Liver (tissue), 9 donors: ENCODE measurements around the gene KIAA1191. TPM values are rescaled to one million over a fixed set of nuclear protein-coding genes. Genes with fewer than 3 reads are reported as not detected.

Experiments used
- DNase-seq: peaks from one replicate; pipeline ENCODE4 v3.0.0-alpha.2; 2017; ENCODE audit warnings: low spot score
- H3K27ac ChIP-seq, 2 donors: one replicate each; pipeline ENCODE4 v1.7.0; 2013; ENCODE audit warnings: inconsistent platforms in 2 of 2, low read length in 2 of 2, control low read depth in 1 of 2, low read depth in 1 of 2, mild to moderate bottlenecking in 1 of 2
- H3K27me3 ChIP-seq, 4 donors: one replicate each; pipeline versions ENCODE4 v1.6.1 to v1.7.0; 2013; ENCODE audit warnings: low read length in 3 of 4, inconsistent platforms in 1 of 4, mild to moderate bottlenecking in 1 of 4, moderate library complexity in 1 of 4; ENCODE audit not compliant: control insufficient read depth in 4 of 4, insufficient read depth in 4 of 4
- H3K36me3 ChIP-seq, 4 donors: one replicate each; pipeline versions ENCODE4 v1.6.1 to v1.7.0; 2013; ENCODE audit warnings: low read length in 3 of 4, mild to moderate bottlenecking in 3 of 4, low read depth in 1 of 4, moderate library complexity in 1 of 4; ENCODE audit not compliant: control insufficient read depth in 4 of 4, insufficient read depth in 3 of 4
- H3K4me1 ChIP-seq, 4 donors: one replicate each; pipeline versions ENCODE4 v1.6.1 to v1.7.0; 2013; ENCODE audit warnings: low read length in 3 of 4, mild to moderate bottlenecking in 3 of 4, moderate library complexity in 1 of 4; ENCODE audit not compliant: control insufficient read depth in 4 of 4, insufficient read depth in 4 of 4
- H3K4me3 ChIP-seq, 3 donors: one replicate each; pipeline versions ENCODE4 v1.6.1 to v1.7.0; 2013; ENCODE audit warnings: low read length in 3 of 3, control low read depth in 1 of 3, low read depth in 1 of 3, mild to moderate bottlenecking in 1 of 3
- H3K9ac ChIP-seq, 2 donors: one replicate each; pipeline ENCODE4 v1.7.0; 2013; ENCODE audit warnings: low read length in 2 of 2, mild to moderate bottlenecking in 2 of 2, moderate library complexity in 2 of 2, control low read depth in 1 of 2, low read depth in 1 of 2
- H3K9me3 ChIP-seq, 4 donors: one replicate each; pipeline versions ENCODE4 v1.6.1 to v1.7.0; 2013; ENCODE audit warnings: low read length in 3 of 4; ENCODE audit not compliant: control insufficient read depth in 4 of 4
- EGR1 ChIP-seq, 2 donors: IDR thresholded peaks; 2 replicates each; pipeline ENCODE4 v1.6.1; 2016 to 2018; ENCODE audit warnings: antibody characterized with exemption in 2 of 2, low read depth in 2 of 2
- FOXA1 ChIP-seq: IDR thresholded peaks from 2 replicates; pipeline ENCODE4 v1.6.1; 2016; ENCODE audit warnings: antibody characterized with exemption
- FOXA2 ChIP-seq: IDR thresholded peaks from 2 replicates; pipeline ENCODE4 v1.6.1; 2016; ENCODE audit warnings: antibody characterized with exemption
- GABPA ChIP-seq, 2 donors: IDR thresholded peaks in 1 of 2; conservative IDR thresholded peaks in 1 of 2; 2 replicates each; pipeline ENCODE4 v1.6.1; 2016; ENCODE audit warnings: antibody characterized with exemption in 2 of 2, mild to moderate bottlenecking in 1 of 2, moderate library complexity in 1 of 2
- HNF4A ChIP-seq, 2 donors: conservative IDR thresholded peaks; 2 replicates each; pipeline ENCODE4 v1.6.1; 2016; ENCODE audit warnings: antibody characterized with exemption in 2 of 2, mild to moderate bottlenecking in 2 of 2
- HNF4G ChIP-seq: IDR thresholded peaks from 2 replicates; pipeline ENCODE4 v1.6.1; 2016; ENCODE audit warnings: antibody characterized with exemption
- JUND ChIP-seq, 2 donors: IDR thresholded peaks; 2 replicates each; pipeline ENCODE4 v1.6.1; 2016; ENCODE audit warnings: antibody characterized with exemption in 2 of 2
- NR2F2 ChIP-seq: IDR thresholded peaks from 2 replicates; pipeline ENCODE4 v1.6.1; 2016; ENCODE audit warnings: antibody characterized with exemption
- RAD21 ChIP-seq, 2 donors: IDR thresholded peaks; 2 replicates each; pipeline ENCODE4 v1.6.1; 2016; ENCODE audit warnings: antibody characterized with exemption in 2 of 2, mild to moderate bottlenecking in 2 of 2
- RXRA ChIP-seq, 2 donors: IDR thresholded peaks; 2 replicates each; pipeline ENCODE4 v1.6.1; 2017 to 2018; ENCODE audit warnings: antibody characterized with exemption in 2 of 2, mild to moderate bottlenecking in 1 of 2
- TAF1 ChIP-seq: conservative IDR thresholded peaks from 2 replicates; pipeline ENCODE4 v1.6.1; 2016; ENCODE audit warnings: antibody characterized with exemption, mild to moderate bottlenecking
- YY1 ChIP-seq: IDR thresholded peaks from 2 replicates; pipeline ENCODE4 v1.6.1; 2016; ENCODE audit warnings: antibody characterized with exemption, mild to moderate bottlenecking
- WGBS: extraction: QIAGEN DNeasy Blood & Tissue Kit; methylation state at CpG from one replicate; pipeline ENCODE4 v1.1.7; 2013; 5-methylcytosine and 5-hydroxymethylcytosine counted together
- polyA plus RNA-seq, 2 donors: library from polyadenylated mRNA; stranded (reverse) in 1 of 2; unstranded in 1 of 2; fragments of 200-250 nt in 1 of 2; fragments of >200 nt in 1 of 2; fragmentation: Nextera tagmentation in 1 of 2; extraction: Ambion mirVana in 1 of 2; gene quantifications; one replicate each; pipeline versions ENCODE4 v1.2.1 to v1.2.3, GENCODE V29; 2013 to 2015
- total RNA-seq, 2 donors: library from RNA; depleted of rRNA; stranded (reverse); fragments of >200 nt; gene quantifications; one replicate each; pipeline ENCODE4 v1.2.3, GENCODE V29; 2014
- TF ChIP-seq, protein P1 (sequence below): IDR thresholded peaks from 2 replicates; pipeline ENCODE4 v1.6.1; 2016; ENCODE audit warnings: antibody characterized with exemption
- TF ChIP-seq, protein P2 (sequence below): IDR thresholded peaks from 2 replicates; pipeline ENCODE4 v1.6.1; 2016; ENCODE audit warnings: antibody characterized with exemption, mild to moderate bottlenecking
- TF ChIP-seq, protein P3 (sequence below): IDR thresholded peaks from 2 replicates; pipeline ENCODE4 v1.6.1; 2016; ENCODE audit warnings: antibody characterized with exemption
- TF ChIP-seq, protein P4 (sequence below): fragments of 150-350 bp; IDR thresholded peaks from 2 replicates; pipeline ENCODE4 v1.5.1; 2017; ENCODE audit warnings: improper control_type of control experiment, low read depth, low read length; ENCODE audit not compliant: missing input control
- TF ChIP-seq, protein P5 (sequence below): IDR thresholded peaks from 2 replicates; pipeline ENCODE4 v1.6.1; 2016; ENCODE audit warnings: antibody characterized with exemption
- donor health status: healthy.
- donor health status: healthy.
- donor health status: healthy.
- donor health status: healthy.
- donor health status: healthy.

The KIAA1191 gene
- total and polyA plus RNA-seq, 4 donors, result 25.7 to 37.2 (median 31.4) TPM

DNA sequence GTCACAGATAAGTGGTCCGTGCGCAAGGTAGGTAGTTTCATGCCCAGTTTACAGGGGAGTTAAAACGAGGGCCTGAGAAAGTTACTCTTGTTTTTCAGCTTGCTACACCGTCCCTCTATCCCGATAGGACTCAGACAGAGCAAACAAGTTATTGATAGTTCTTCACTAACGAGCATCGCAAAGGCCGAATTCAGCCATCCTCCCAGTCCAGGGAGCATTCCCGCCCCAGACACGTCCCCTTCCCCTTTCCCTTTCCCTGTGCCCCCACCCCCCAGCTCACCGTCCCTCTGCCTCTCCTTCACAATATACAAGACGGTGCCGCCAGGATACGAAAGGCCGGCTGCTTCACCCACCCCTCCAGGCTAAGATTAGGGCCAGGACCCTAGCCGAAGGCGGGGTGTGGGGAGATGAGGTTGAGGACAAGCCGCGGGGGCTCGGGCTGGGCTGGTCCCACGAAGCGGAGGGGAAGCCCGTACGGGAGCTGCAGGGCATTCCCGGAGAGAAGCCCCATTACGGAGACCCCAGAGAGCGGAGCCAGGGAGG is 599 bp downstream of the KIAA1191 start:
- H3K36me3 ChIP-seq, result peaks cover 0 to 8% (median 5%) of the 10 kb centered on the region in 4 donors
- H3K27ac ChIP-seq, result peak overlapping the region; percentile 22 to 82
- no peaks in the 10 kb centered on the region for H3K9me3 ChIP-seq
- H3K9ac ChIP-seq, result peak overlapping the region; percentile 68 to 96
- H3K4me1 ChIP-seq, result peaks cover 6 to 34% (median 14%) of the 10 kb centered on the region in 4 donors
- TF ChIP-seq, protein P1, sequence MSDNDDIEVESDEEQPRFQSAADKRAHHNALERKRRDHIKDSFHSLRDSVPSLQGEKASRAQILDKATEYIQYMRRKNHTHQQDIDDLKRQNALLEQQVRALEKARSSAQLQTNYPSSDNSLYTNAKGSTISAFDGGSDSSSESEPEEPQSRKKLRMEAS, result no peak
- no peak for TF ChIP-seq RXRA (IDR thresholded peaks at IDR 0.05)
- TF ChIP-seq GABPA (IDR thresholded peaks at IDR 0.05 in 1 of 2, conservative IDR thresholded peaks at IDR 0.05 in 1 of 2), result no peak
- TF ChIP-seq HNF4A (conservative IDR thresholded peaks at IDR 0.05), result no peak
- no peak for TF ChIP-seq NR2F2
- no peak for TF ChIP-seq RAD21 (IDR thresholded peaks at IDR 0.05)
- no peak for TF ChIP-seq HNF4G
- no peak for TF ChIP-seq JUND (IDR thresholded peaks at IDR 0.05)
- no peak for TF ChIP-seq TAF1
- TF ChIP-seq, protein P2, sequence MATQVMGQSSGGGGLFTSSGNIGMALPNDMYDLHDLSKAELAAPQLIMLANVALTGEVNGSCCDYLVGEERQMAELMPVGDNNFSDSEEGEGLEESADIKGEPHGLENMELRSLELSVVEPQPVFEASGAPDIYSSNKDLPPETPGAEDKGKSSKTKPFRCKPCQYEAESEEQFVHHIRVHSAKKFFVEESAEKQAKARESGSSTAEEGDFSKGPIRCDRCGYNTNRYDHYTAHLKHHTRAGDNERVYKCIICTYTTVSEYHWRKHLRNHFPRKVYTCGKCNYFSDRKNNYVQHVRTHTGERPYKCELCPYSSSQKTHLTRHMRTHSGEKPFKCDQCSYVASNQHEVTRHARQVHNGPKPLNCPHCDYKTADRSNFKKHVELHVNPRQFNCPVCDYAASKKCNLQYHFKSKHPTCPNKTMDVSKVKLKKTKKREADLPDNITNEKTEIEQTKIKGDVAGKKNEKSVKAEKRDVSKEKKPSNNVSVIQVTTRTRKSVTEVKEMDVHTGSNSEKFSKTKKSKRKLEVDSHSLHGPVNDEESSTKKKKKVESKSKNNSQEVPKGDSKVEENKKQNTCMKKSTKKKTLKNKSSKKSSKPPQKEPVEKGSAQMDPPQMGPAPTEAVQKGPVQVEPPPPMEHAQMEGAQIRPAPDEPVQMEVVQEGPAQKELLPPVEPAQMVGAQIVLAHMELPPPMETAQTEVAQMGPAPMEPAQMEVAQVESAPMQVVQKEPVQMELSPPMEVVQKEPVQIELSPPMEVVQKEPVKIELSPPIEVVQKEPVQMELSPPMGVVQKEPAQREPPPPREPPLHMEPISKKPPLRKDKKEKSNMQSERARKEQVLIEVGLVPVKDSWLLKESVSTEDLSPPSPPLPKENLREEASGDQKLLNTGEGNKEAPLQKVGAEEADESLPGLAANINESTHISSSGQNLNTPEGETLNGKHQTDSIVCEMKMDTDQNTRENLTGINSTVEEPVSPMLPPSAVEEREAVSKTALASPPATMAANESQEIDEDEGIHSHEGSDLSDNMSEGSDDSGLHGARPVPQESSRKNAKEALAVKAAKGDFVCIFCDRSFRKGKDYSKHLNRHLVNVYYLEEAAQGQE, result no peak
- TF ChIP-seq YY1, result no peak
- no peak for TF ChIP-seq EGR1 (IDR thresholded peaks at IDR 0.05; ENCODE audit: low read depth in 2 of 2)
- no peak for TF ChIP-seq FOXA1
- TF ChIP-seq, protein P3, sequence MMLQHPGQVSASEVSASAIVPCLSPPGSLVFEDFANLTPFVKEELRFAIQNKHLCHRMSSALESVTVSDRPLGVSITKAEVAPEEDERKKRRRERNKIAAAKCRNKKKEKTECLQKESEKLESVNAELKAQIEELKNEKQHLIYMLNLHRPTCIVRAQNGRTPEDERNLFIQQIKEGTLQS, result no peak
- no peaks in the 10 kb centered on the region for H3K27me3 ChIP-seq
- no peak for DNase-seq
- H3K4me3 ChIP-seq, result peak overlapping the region; percentile 68 to 97 (median 90)
- 1% methylated on average over 27 of the region's 27 CpGs for WGBS

DNA sequence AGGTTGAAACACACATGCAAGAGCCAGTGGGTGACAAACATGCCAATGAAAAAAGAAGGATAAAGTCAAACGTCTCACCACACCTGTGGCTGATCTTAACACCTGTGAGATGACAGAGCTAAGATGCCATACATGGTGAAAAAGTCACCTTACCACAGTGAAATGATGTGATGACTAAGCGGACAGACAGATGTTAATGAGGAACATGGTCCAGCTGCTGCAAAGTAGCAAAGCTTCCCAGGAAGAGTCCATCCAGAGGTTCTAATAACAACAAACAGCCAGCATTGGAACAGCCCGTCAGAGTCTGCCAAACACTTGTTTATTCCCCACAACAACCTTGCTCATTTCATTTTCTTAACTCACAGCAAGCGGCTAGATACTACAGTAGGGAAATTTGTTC is 1.9 kb downstream of the KIAA1191 start:
- Histone ChIP-seq H3K9me3 (no peaks in the 10 kb centered on the region), H3K4me1 (peaks cover 0 to 22% (median 8%) of the 10 kb centered on the region in 4 donors), H3K36me3 (peaks cover 0 to 14% (median 13%) of the 10 kb centered on the region in 4 donors), H3K4me3 (no peak overlapping the region), H3K27me3 (no peaks in the 10 kb centered on the region), H3K27ac (no peak overlapping the region), H3K9ac (no peak overlapping the region)
- DNase-seq, result no peak
- 54% methylated on average over 4 of the region's 4 CpGs for WGBS
- TF ChIP-seq, protein P4, sequence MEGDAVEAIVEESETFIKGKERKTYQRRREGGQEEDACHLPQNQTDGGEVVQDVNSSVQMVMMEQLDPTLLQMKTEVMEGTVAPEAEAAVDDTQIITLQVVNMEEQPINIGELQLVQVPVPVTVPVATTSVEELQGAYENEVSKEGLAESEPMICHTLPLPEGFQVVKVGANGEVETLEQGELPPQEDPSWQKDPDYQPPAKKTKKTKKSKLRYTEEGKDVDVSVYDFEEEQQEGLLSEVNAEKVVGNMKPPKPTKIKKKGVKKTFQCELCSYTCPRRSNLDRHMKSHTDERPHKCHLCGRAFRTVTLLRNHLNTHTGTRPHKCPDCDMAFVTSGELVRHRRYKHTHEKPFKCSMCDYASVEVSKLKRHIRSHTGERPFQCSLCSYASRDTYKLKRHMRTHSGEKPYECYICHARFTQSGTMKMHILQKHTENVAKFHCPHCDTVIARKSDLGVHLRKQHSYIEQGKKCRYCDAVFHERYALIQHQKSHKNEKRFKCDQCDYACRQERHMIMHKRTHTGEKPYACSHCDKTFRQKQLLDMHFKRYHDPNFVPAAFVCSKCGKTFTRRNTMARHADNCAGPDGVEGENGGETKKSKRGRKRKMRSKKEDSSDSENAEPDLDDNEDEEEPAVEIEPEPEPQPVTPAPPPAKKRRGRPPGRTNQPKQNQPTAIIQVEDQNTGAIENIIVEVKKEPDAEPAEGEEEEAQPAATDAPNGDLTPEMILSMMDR, result no peak
- TF ChIP-seq RXRA (IDR thresholded peaks at IDR 0.05) (no peak), RAD21 (IDR thresholded peaks at IDR 0.05) (no peak), HNF4A (conservative IDR thresholded peaks at IDR 0.05) (no peak), NR2F2 (no peak), FOXA2 (no peak)
- TF ChIP-seq, protein P3, result no peak
- TF ChIP-seq, protein P5, sequence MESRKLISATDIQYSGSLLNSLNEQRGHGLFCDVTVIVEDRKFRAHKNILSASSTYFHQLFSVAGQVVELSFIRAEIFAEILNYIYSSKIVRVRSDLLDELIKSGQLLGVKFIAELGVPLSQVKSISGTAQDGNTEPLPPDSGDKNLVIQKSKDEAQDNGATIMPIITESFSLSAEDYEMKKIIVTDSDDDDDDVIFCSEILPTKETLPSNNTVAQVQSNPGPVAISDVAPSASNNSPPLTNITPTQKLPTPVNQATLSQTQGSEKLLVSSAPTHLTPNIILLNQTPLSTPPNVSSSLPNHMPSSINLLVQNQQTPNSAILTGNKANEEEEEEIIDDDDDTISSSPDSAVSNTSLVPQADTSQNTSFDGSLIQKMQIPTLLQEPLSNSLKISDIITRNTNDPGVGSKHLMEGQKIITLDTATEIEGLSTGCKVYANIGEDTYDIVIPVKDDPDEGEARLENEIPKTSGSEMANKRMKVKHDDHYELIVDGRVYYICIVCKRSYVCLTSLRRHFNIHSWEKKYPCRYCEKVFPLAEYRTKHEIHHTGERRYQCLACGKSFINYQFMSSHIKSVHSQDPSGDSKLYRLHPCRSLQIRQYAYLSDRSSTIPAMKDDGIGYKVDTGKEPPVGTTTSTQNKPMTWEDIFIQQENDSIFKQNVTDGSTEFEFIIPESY, result no peak
